Measurements from ENCODE around the gene NSMF. TPM values are rescaled to one million over a fixed set of nuclear protein-coding genes. Genes with fewer than 3 reads are reported as not detected.

The NSMF gene
- total and polyA plus RNA-seq, 2 of the 8 experiments (the other 6 are each of a cell fraction or from before 2014, with no cell fraction given), result 56.7 to 65.1 TPM

DNA sequence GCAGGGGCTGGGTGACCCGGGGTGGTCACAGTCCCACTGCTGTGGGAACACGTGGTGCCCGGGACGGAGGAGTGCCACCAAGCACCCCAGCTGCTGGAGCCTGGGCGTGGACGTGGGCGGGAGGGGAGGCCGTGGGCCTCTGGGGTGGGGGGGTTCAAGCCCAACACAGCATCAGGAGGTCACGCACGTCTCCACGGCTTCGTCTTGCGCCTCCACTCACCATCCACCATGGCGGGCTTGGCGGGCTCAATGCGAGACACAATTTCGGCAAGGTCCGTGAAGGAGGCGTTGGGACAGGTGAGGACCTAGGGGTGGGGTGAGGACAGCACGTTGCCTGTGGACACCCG lies 2.2 kb upstream of the NSMF start (continued):
- TF ChIP-seq, protein P1, sequence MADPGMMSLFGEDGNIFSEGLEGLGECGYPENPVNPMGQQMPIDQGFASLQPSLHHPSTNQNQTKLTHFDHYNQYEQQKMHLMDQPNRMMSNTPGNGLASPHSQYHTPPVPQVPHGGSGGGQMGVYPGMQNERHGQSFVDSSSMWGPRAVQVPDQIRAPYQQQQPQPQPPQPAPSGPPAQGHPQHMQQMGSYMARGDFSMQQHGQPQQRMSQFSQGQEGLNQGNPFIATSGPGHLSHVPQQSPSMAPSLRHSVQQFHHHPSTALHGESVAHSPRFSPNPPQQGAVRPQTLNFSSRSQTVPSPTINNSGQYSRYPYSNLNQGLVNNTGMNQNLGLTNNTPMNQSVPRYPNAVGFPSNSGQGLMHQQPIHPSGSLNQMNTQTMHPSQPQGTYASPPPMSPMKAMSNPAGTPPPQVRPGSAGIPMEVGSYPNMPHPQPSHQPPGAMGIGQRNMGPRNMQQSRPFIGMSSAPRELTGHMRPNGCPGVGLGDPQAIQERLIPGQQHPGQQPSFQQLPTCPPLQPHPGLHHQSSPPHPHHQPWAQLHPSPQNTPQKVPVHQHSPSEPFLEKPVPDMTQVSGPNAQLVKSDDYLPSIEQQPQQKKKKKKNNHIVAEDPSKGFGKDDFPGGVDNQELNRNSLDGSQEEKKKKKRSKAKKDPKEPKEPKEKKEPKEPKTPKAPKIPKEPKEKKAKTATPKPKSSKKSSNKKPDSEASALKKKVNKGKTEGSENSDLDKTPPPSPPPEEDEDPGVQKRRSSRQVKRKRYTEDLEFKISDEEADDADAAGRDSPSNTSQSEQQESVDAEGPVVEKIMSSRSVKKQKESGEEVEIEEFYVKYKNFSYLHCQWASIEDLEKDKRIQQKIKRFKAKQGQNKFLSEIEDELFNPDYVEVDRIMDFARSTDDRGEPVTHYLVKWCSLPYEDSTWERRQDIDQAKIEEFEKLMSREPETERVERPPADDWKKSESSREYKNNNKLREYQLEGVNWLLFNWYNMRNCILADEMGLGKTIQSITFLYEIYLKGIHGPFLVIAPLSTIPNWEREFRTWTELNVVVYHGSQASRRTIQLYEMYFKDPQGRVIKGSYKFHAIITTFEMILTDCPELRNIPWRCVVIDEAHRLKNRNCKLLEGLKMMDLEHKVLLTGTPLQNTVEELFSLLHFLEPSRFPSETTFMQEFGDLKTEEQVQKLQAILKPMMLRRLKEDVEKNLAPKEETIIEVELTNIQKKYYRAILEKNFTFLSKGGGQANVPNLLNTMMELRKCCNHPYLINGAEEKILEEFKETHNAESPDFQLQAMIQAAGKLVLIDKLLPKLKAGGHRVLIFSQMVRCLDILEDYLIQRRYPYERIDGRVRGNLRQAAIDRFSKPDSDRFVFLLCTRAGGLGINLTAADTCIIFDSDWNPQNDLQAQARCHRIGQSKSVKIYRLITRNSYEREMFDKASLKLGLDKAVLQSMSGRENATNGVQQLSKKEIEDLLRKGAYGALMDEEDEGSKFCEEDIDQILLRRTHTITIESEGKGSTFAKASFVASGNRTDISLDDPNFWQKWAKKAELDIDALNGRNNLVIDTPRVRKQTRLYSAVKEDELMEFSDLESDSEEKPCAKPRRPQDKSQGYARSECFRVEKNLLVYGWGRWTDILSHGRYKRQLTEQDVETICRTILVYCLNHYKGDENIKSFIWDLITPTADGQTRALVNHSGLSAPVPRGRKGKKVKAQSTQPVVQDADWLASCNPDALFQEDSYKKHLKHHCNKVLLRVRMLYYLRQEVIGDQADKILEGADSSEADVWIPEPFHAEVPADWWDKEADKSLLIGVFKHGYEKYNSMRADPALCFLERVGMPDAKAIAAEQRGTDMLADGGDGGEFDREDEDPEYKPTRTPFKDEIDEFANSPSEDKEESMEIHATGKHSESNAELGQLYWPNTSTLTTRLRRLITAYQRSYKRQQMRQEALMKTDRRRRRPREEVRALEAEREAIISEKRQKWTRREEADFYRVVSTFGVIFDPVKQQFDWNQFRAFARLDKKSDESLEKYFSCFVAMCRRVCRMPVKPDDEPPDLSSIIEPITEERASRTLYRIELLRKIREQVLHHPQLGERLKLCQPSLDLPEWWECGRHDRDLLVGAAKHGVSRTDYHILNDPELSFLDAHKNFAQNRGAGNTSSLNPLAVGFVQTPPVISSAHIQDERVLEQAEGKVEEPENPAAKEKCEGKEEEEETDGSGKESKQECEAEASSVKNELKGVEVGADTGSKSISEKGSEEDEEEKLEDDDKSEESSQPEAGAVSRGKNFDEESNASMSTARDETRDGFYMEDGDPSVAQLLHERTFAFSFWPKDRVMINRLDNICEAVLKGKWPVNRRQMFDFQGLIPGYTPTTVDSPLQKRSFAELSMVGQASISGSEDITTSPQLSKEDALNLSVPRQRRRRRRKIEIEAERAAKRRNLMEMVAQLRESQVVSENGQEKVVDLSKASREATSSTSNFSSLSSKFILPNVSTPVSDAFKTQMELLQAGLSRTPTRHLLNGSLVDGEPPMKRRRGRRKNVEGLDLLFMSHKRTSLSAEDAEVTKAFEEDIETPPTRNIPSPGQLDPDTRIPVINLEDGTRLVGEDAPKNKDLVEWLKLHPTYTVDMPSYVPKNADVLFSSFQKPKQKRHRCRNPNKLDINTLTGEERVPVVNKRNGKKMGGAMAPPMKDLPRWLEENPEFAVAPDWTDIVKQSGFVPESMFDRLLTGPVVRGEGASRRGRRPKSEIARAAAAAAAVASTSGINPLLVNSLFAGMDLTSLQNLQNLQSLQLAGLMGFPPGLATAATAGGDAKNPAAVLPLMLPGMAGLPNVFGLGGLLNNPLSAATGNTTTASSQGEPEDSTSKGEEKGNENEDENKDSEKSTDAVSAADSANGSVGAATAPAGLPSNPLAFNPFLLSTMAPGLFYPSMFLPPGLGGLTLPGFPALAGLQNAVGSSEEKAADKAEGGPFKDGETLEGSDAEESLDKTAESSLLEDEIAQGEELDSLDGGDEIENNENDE (IDR thresholded peaks at IDR 0.05; ENCODE audit: insufficient replicate concordance, low read length), result no peak
- TF ChIP-seq POU5F1 (IDR thresholded peaks at IDR 0.05; ENCODE audit: low read depth, low read length) (no peak), CEBPB (IDR thresholded peaks at IDR 0.05; ENCODE audit: low read depth, low read length) (no peak), SP4 (IDR thresholded peaks at IDR 0.05; ENCODE audit: low read length) (no peak), SIX5 (IDR thresholded peaks at IDR 0.05; ENCODE audit: low read depth, low read length) (no peak)

Measured in H1 (cell line).